GM12878 (cell line): ENCODE results near the gene BRWD1. TPM values are rescaled to one million over a fixed set of nuclear protein-coding genes. Genes with fewer than 3 reads are reported as not detected.

ENCODE experiments used
- ATAC-seq: fragments of 200-7000 bp; cut with Tn5 transposase; 3 replicates; pipeline ENCODE4 v1.9.1; 2020; ENCODE audit warnings: mild to moderate bottlenecking, moderate library complexity
- BruUV-seq: library from RNA; stranded (reverse); fragments of 400-500 nt; replicated peaks from 2 replicates; lab custom pipeline; 2021; lab: Mats Ljungman, UMichigan
- CTCF ChIA-PET: fragments of 300-600 bp; sonication (Branson Sonifier 250); formaldehyde crosslinking; extraction: SDS; loops from one replicate; lab custom pipeline; 2021; ENCODE audit warnings: inconsistent platforms; lab: Yijun Ruan, JAX
- POLR2A ChIA-PET: fragments of 350-600 bp; formaldehyde crosslinking; extraction: SDS; loops from one replicate; lab custom pipeline; 2021; ENCODE audit warnings: inconsistent platforms; lab: Charles Lee
- RAD21 ChIA-PET: fragments of 300-600 bp; sonication (Branson Sonifier 250); formaldehyde crosslinking; loops from one replicate; lab custom pipeline; 2023; ENCODE audit warnings: antibody characterized with exemption; ENCODE audit not compliant: unreplicated experiment; lab: Charles Lee
- SMC1A ChIA-PET: fragments of 300-600 bp; sonication (Branson Sonifier 250); formaldehyde crosslinking; loops from one replicate; lab custom pipeline; 2023; ENCODE audit not compliant: unreplicated experiment, uncharacterized antibody; lab: Charles Lee
- DNase-seq: peaks from one replicate; pipeline ENCODE4 v3.0.0-alpha.2; 2011; ENCODE audit warnings: low read depth, low spot score
- FAIRE-seq: peaks from 3 replicates; lab custom pipeline; 2011; peaks lifted over from hg19 to GRCh38; lab: Jason Lieb, UNC
- H2AFZ ChIP-seq: 2 replicates; pipeline ENCODE4 v1.6.0; 2011; ENCODE audit warnings: low read depth, low read length, control low read depth; ENCODE audit not compliant: control insufficient read depth
- H3K27ac ChIP-seq: 2 replicates; pipeline ENCODE4 v1.5.1; 2011; ENCODE audit warnings: control low read depth; ENCODE audit not compliant: control insufficient read depth, insufficient read depth
- H3K27me3 ChIP-seq, 2 experiments: replicated peaks in 1 of 2; 2 replicates each; pipeline versions ENCODE4 v1.6.0 to v1.6.1; 2011; ENCODE audit warnings: low read length in 1 of 2; ENCODE audit not compliant: control insufficient read depth in 2 of 2, insufficient read depth in 2 of 2
- H3K36me3 ChIP-seq, 2 experiments: 2 replicates each; pipeline ENCODE4 v1.5.1; 2011; ENCODE audit warnings: low read length in 1 of 2; ENCODE audit not compliant: control insufficient read depth in 2 of 2, insufficient read depth in 2 of 2
- H3K4me1 ChIP-seq: 2 replicates; pipeline ENCODE4 v1.6.1; 2011; ENCODE audit warnings: mild to moderate bottlenecking, low read length, moderate library complexity, mixed read lengths; ENCODE audit not compliant: control insufficient read depth, insufficient read depth
- H3K4me2 ChIP-seq: 2 replicates; pipeline ENCODE4 v1.6.0; 2011; ENCODE audit warnings: control low read depth; ENCODE audit not compliant: control insufficient read depth, insufficient read depth
- H3K4me3 ChIP-seq: fragments of 200-600 bp; sonication (generic); 2 replicates; pipeline ENCODE4 v1.5.1; 2016
- H3K79me2 ChIP-seq: 2 replicates; pipeline ENCODE4 v1.6.0; 2011; ENCODE audit warnings: low read length; ENCODE audit not compliant: control insufficient read depth, insufficient read depth
- H3K9ac ChIP-seq: 2 replicates; pipeline ENCODE4 v1.8.0; 2011; ENCODE audit warnings: low read length, control low read depth, mixed read lengths; ENCODE audit not compliant: control insufficient read depth, insufficient read depth
- H3K9me3 ChIP-seq: replicated peaks from 3 replicates; pipeline ENCODE4 v1.5.1; 2011; ENCODE audit warnings: mild to moderate bottlenecking, low read length; ENCODE audit not compliant: control insufficient read depth, insufficient read depth
- H4K20me1 ChIP-seq: 2 replicates; pipeline ENCODE4 v1.6.0; 2011; ENCODE audit not compliant: control insufficient read depth, insufficient read depth
- RFX5 ChIP-seq: IDR thresholded peaks from 2 replicates; pipeline ENCODE4 v1.6.1; 2011; ENCODE audit warnings: low read depth, low read length, improper control_type of control experiment
- WGBS: methylation state at CpG from one replicate; pipeline ENCODE4 v1.1.6; 2016; ENCODE audit warnings: low lambda C conversion rate; ENCODE audit not compliant: insufficient replicate concordance, insufficient coverage; ENCODE audit errors: missing lambda C conversion rate; 5-methylcytosine and 5-hydroxymethylcytosine counted together
- in situ Hi-C: fragments of 300-500 bp; cut with MboI; formaldehyde crosslinking; loops from 9 replicates; pipeline ENCODE4 v1.14.3; 2018; ENCODE audit warnings: mixed read lengths
- intact Hi-C: fragments of 100-400 bp; cut with micrococcal nuclease; formaldehyde crosslinking; loops from one replicate; pipeline ENCODE4 v1.14.2; 2022; ENCODE audit not compliant: unreplicated experiment
- polyA plus RNA-seq, 11 experiments: library from polyadenylated mRNA; depleted of rRNA in 4 of 11; unstranded in 6 of 11; stranded (reverse) in 5 of 11; fragments of >200 nt; fragmentation: Nextera tagmentation in 4 of 11; fragmentation: Illumina TruSeq in 1 of 11; extraction: Ambion mirVana in 4 of 11; extraction: Trizol in 1 of 11; gene quantifications; 1 replicate in 1 of 11; 2 replicates in 10 of 11; pipeline versions ENCODE4 v1.2.1 to v1.2.3, GENCODE V29; 2011 to 2016; ENCODE audit warnings: inconsistent platforms in 2 of 11, missing spikeins in 2 of 11, low read depth in 1 of 11
- total RNA-seq, 4 experiments: library from RNA; depleted of rRNA in 3 of 4; stranded (reverse); fragments of >200 nt in 3 of 4; fragmentation: Illumina TruSeq in 1 of 4; extraction: Trizol in 1 of 4; gene quantifications; 2 replicates each; pipeline versions ENCODE4 v1.2.1 to v1.2.3, GENCODE V29; 2013 to 2021
- TF ChIP-seq, protein P1 (sequence below): IDR thresholded peaks from 2 replicates; pipeline ENCODE4 v1.6.1; 2012; ENCODE audit warnings: improper control_type of control experiment, low read depth, low read length; ENCODE audit not compliant: insufficient replicate concordance
- TF ChIP-seq, protein P2 (sequence below): fragments of 450-650 bp; IDR thresholded peaks from 2 replicates; pipeline ENCODE4 v1.6.1; 2017; ENCODE audit warnings: mild to moderate bottlenecking

BRWD1 gene
- total and polyA plus RNA-seq, 10 of the 15 experiments (the other 5 are each of a cell fraction or from before 2014, with no cell fraction given): 3.1 to 19.0 (median 13.5) TPM

DNA sequence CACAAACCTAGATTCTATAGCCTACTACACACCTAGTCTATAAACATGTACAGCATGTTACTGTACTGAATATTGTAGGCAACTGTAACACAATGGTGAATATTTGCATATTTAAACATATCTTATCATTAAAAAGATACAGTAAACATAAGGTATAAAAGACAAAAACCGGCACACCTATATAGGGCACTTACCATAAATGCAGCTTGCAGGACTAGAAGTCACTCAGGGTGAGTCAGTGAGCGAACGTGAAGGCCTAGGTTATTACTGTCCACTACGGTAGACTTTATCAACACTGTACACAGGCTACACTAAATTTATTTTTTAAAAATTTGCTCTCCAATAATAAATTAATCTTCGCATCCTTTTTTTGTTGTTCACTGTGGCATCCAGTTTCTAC is 143.5 kb downstream of the BRWD1 start:
- POLR2A ChIA-PET: no interaction called here
- H3K9me3 ChIP-seq: no peaks in the 10 kb centered on the region; the same call in 2 of the 3 replicates
- no peak for DNase-seq
- H3K9ac ChIP-seq: no peak overlapping the region
- H3K79me2 ChIP-seq: no peaks in the 10 kb centered on the region
- no peak overlapping the region for H2AFZ ChIP-seq
- no peak for TF ChIP-seq RFX5
- TF ChIP-seq, protein P1, sequence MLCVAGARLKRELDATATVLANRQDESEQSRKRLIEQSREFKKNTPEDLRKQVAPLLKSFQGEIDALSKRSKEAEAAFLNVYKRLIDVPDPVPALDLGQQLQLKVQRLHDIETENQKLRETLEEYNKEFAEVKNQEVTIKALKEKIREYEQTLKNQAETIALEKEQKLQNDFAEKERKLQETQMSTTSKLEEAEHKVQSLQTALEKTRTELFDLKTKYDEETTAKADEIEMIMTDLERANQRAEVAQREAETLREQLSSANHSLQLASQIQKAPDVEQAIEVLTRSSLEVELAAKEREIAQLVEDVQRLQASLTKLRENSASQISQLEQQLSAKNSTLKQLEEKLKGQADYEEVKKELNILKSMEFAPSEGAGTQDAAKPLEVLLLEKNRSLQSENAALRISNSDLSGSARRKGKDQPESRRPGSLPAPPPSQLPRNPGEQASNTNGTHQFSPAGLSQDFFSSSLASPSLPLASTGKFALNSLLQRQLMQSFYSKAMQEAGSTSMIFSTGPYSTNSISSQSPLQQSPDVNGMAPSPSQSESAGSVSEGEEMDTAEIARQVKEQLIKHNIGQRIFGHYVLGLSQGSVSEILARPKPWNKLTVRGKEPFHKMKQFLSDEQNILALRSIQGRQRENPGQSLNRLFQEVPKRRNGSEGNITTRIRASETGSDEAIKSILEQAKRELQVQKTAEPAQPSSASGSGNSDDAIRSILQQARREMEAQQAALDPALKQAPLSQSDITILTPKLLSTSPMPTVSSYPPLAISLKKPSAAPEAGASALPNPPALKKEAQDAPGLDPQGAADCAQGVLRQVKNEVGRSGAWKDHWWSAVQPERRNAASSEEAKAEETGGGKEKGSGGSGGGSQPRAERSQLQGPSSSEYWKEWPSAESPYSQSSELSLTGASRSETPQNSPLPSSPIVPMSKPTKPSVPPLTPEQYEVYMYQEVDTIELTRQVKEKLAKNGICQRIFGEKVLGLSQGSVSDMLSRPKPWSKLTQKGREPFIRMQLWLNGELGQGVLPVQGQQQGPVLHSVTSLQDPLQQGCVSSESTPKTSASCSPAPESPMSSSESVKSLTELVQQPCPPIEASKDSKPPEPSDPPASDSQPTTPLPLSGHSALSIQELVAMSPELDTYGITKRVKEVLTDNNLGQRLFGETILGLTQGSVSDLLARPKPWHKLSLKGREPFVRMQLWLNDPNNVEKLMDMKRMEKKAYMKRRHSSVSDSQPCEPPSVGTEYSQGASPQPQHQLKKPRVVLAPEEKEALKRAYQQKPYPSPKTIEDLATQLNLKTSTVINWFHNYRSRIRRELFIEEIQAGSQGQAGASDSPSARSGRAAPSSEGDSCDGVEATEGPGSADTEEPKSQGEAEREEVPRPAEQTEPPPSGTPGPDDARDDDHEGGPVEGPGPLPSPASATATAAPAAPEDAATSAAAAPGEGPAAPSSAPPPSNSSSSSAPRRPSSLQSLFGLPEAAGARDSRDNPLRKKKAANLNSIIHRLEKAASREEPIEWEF: no peak
- TF ChIP-seq, protein P2, sequence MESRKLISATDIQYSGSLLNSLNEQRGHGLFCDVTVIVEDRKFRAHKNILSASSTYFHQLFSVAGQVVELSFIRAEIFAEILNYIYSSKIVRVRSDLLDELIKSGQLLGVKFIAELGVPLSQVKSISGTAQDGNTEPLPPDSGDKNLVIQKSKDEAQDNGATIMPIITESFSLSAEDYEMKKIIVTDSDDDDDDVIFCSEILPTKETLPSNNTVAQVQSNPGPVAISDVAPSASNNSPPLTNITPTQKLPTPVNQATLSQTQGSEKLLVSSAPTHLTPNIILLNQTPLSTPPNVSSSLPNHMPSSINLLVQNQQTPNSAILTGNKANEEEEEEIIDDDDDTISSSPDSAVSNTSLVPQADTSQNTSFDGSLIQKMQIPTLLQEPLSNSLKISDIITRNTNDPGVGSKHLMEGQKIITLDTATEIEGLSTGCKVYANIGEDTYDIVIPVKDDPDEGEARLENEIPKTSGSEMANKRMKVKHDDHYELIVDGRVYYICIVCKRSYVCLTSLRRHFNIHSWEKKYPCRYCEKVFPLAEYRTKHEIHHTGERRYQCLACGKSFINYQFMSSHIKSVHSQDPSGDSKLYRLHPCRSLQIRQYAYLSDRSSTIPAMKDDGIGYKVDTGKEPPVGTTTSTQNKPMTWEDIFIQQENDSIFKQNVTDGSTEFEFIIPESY: no peak
- TF ChIP-seq, all 136 proteins: peak for 0
- Histone ChIP-seq H3K4me2 (no peak overlapping the region), H3K4me1 (no peaks in the 10 kb centered on the region), H4K20me1 (no peaks in the 10 kb centered on the region), H3K27me3 (no peaks in the 10 kb centered on the region), H3K27ac (no peak overlapping the region), H3K4me3 (no peak overlapping the region), H3K36me3 (peaks cover 3 to 24% of the 10 kb centered on the region in 2 experiments)
- no TSS peak for BruUV-seq
- WGBS: 98% methylated on average over 5 of the region's 5 CpGs
- ChIA-PET RAD21 (no interaction called here), CTCF (no interaction called here), SMC1A (no interaction called here)
- ATAC-seq: no peak
- intact Hi-C loops: no loop called here
- in situ Hi-C loops: no loop called here
- FAIRE-seq: no peak
